22Rv1 (cell line): ENCODE measurements around the gene CLEC16A.

Experiments used
- CTCF ChIP-seq: fragments of 450-650 bp; IDR thresholded peaks from 2 replicates; pipeline ENCODE4 v1.5.1; 2017; ENCODE audit warnings: mild to moderate bottlenecking
- ZFX ChIP-seq: fragments of 450-650 bp; IDR thresholded peaks from 2 replicates; pipeline ENCODE4 v1.6.1; 2017; ENCODE audit warnings: antibody characterized with exemption, borderline replicate concordance

DNA sequence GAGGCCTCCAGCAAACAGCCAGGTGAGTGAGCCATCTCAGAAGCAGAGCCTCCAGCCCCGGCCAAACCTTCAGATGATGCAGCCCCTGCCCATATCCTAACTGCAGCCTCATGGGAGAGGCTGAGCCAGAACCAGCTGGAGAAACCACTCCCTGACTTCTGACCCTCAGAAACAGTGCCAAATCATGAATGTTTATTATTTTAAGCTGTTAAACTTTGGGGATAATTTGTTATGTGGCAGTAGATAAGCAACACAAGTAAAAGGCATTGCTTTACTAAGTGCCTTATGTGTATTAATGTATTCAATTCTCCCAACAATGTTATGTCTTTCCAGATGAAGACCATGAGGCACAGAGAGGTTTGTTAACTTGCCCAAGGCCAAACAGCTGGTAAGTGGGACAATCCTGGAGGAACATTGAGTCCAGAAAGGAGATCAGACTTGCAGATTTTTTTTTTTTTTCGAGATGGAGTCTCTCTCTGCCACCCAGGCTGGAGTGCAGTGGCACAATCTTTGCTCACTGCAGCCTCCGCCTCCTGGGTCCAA lies 252.0 kb downstream of the CLEC16A start:
- TF ChIP-seq CTCF (no peak), ZFX (no peak)
